ENCODE results near the gene ADA.
A peak's percentile ranks its signal among the peaks of the same experiment; 100 is the strongest.

ADA gene

DNA sequence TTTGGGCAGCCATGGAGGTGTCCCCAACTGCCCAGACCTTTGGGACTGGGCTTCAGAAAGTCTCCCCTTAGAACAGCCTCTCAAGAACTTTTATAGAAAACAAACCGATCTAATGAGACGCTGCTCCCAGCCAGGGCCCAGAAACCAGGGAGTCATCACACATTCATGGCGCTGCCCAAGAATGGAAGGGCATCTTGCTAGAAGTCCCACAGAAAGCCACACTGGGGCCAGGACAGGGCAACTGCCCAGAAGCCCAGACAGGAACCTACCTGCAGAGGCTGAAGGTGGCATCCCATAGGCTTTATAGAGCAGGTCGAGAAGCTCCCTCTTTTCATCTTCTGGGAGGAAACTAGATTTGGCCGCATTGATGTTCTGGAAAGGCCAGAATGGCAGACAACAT, 31.5 kb downstream of the ADA start:
- TF ChIP-seq, protein P1, sequence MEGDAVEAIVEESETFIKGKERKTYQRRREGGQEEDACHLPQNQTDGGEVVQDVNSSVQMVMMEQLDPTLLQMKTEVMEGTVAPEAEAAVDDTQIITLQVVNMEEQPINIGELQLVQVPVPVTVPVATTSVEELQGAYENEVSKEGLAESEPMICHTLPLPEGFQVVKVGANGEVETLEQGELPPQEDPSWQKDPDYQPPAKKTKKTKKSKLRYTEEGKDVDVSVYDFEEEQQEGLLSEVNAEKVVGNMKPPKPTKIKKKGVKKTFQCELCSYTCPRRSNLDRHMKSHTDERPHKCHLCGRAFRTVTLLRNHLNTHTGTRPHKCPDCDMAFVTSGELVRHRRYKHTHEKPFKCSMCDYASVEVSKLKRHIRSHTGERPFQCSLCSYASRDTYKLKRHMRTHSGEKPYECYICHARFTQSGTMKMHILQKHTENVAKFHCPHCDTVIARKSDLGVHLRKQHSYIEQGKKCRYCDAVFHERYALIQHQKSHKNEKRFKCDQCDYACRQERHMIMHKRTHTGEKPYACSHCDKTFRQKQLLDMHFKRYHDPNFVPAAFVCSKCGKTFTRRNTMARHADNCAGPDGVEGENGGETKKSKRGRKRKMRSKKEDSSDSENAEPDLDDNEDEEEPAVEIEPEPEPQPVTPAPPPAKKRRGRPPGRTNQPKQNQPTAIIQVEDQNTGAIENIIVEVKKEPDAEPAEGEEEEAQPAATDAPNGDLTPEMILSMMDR (IDR thresholded peaks at IDR 0.05): no peak
- Histone ChIP-seq H3K36me3 (peaks cover 23 to 62% (median 58%) of the 10 kb centered on the region in 3 donors), H3K27me3 (no peaks in the 10 kb centered on the region), H3K4me1 (peaks cover 0 to 31% (median 21%) of the 10 kb centered on the region in 4 donors), H3K9me3 (no peaks in the 10 kb centered on the region), H3K4me3 (no peak overlapping the region), H3K27ac (no peak overlapping the region)
- DNase-seq: no peak
- intact Hi-C loops (cut with DNase I; ENCODE audit: low total_unique reads): loop anchor here (5.0 kb wide), 1 partner anchor 233 kb away; no protein-coding TSS in a partner anchor

DNA sequence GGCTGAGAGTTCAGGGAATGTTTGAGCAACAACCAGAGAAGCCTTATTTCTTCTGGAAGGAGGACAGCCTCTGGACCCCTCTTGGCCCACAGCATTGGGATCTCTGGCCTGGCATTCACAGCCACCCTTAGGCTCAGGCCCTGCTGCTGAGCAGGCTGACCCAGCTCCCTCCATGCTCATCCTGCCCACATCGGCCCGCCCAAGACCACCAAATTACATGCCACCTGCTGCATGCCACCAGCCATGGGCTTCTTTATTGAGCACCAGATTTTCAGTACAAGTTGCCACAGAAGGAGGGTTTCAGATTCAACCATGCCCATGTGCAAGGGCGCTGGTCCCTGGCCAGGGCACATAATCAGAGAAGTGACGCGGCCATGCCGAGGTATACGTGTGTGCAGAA, 32.2 kb downstream of the ADA start:
- TF ChIP-seq, protein P1 (IDR thresholded peaks at IDR 0.05): no peak
- Histone ChIP-seq H3K4me1 (peaks cover 0 to 38% (median 29%) of the 10 kb centered on the region in 4 donors), H3K27ac (no peak overlapping the region), H3K4me3 (no peak overlapping the region), H3K36me3 (peaks cover 23 to 62% (median 58%) of the 10 kb centered on the region in 3 donors), H3K9me3 (no peaks in the 10 kb centered on the region), H3K27me3 (no peaks in the 10 kb centered on the region)
- DNase-seq: no peak
- intact Hi-C loops (cut with DNase I; ENCODE audit: low total_unique reads): loop anchor here (10.0 kb wide), 1 partner anchor 404 kb away; the partner anchor contains the start of gene OSER1

DNA sequence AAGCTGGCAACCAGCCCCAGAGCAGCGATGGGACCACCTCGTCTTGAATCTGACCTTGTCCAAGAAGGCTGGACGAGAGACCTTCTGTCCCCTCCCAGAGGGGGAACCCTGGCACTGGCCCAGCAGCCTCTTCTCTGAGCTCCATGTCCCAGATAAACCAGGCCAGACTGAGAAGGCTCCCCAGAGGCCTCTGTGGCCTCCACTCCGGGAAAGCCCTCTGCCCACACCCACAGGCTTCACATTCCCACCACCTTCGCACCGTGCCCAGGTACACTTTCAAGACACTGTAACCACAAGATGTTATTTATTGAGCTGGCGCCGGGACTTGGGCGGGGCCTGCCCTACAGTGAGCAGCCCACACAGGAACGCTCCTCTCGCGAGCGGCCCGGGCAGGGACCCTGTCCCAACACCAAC, 33.2 kb downstream of the ADA start:
- Histone ChIP-seq H3K9me3 (no peaks in the 10 kb centered on the region), H3K36me3 (peaks cover 27 to 68% (median 64%) of the 10 kb centered on the region in 3 donors), H3K4me1 (peaks cover 0 to 48% (median 33%) of the 10 kb centered on the region in 4 donors), H3K4me3 (no peak overlapping the region), H3K27me3 (no peaks in the 10 kb centered on the region), H3K27ac (no peak overlapping the region)
- TF ChIP-seq, protein P1 (IDR thresholded peaks at IDR 0.05): no peak
- intact Hi-C loops (cut with DNase I; ENCODE audit: low total_unique reads): loop anchor here (10.0 kb wide), 1 partner anchor 404 kb away; the partner anchor contains the start of gene OSER1
- DNase-seq: no peak

DNA sequence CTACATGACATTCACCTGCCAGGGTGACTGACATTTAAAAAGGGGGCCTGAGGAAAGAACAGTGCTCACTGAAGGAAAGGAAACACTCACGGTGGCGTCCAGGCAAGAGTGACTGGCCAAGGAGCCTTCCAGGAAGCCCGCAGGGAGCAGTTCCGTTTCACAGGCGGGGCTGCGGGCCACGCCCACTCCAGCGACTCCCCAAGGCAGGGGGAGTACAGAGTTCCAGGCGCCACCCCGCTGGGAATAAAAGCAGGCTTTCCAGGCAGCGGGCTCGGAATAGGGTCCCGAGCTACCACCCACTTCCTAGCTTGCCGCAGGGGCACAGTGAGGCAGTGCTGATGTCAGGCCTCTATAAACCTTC, 34.9 kb downstream of the ADA start:
- peaks cover 27 to 64% (median 53%) of the 10 kb centered on the region in 3 donors for H3K36me3 ChIP-seq
- DNase-seq: no peak
- H3K27ac ChIP-seq: peak overlapping the region; percentile 71 to 81
- peaks cover 0 to 57% (median 41%) of the 10 kb centered on the region in 4 donors for H3K4me1 ChIP-seq
- TF ChIP-seq, protein P1 (IDR thresholded peaks at IDR 0.05): no peak
- no peaks in the 10 kb centered on the region for H3K27me3 ChIP-seq
- H3K9me3 ChIP-seq: no peaks in the 10 kb centered on the region
- intact Hi-C loops (cut with DNase I; ENCODE audit: low total_unique reads): loop anchor here (10.0 kb wide), 1 partner anchor 402 kb away; the partner anchor contains the start of gene OSER1
- H3K4me3 ChIP-seq: no peak overlapping the region

DNA sequence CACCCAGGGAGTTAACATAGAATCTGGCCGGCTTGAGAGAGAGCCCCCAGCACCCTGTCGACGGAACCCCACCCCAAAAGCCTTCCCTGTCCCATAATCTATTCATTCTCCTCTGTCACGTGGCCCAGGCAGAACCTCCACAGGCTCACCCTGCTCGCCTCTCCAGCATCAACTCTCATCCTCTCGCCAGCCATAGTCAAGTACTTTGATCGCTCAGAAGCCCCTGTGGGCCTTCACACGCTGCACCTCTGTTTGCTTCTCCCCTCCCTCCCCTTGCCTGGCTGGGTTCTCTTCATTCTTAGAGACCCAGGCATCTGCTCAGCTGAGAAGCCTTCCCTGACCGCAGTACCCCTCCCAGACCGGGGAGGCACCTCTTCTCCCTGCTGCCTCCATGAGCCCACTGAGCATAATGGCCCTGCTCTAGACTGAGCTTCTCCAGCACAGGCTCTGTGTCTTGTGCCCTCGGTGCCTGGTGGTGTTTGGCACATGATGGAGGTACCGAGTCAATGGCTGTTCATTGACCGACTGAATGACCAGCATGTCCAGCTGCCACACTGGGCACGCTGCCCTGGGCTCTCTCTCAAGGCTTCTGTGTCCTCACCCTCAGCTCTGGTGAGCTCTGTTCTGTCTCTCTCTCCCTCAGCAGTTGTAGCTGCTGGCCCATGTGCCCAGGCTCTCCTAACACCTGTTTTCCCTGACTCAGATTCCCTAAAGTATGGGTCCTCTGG, 35.5 kb downstream of the ADA start:
- Histone ChIP-seq H3K9me3 (no peaks in the 10 kb centered on the region), H3K4me3 (no peak overlapping the region), H3K4me1 (peaks cover 0 to 54% (median 41%) of the 10 kb centered on the region in 4 donors), H3K36me3 (peaks cover 27 to 64% (median 50%) of the 10 kb centered on the region in 3 donors), H3K27me3 (no peaks in the 10 kb centered on the region), H3K27ac (peak overlapping the region; percentile 71 to 81)
- TF ChIP-seq, protein P1 (IDR thresholded peaks at IDR 0.05): no peak
- intact Hi-C loops (cut with DNase I; ENCODE audit: low total_unique reads): loop anchor here (10.0 kb wide), 1 partner anchor 401 kb away; the partner anchor contains the start of gene OSER1
- no peak for DNase-seq

Measured in tibial artery (tissue), 4 donors.